IPS-20b (cell line): Measurements from ENCODE around the gene DHCR7.
"Not testable (repeated sequence)": the region's sequence is repeated elsewhere in the genome, so short reads cannot be mapped to it uniquely, and the experiment has no call there.

Experiments
- H3K27ac ChIP-seq: one replicate; pipeline ENCODE4 v1.5.1; 2013; ENCODE audit warnings: low read length
- H3K27me3 ChIP-seq: 2 replicates; pipeline ENCODE4 v1.6.1; 2013; ENCODE audit warnings: mild to moderate bottlenecking, low read length, inconsistent platforms; ENCODE audit not compliant: insufficient read depth
- H3K36me3 ChIP-seq: 2 replicates; pipeline ENCODE4 v1.6.1; 2013; ENCODE audit warnings: low read depth, mild to moderate bottlenecking, inconsistent platforms, low read length, moderate library complexity; ENCODE audit not compliant: insufficient read depth
- H3K4me1 ChIP-seq: 2 replicates; pipeline ENCODE4 v1.6.1; 2013; ENCODE audit warnings: mild to moderate bottlenecking, control low read depth, inconsistent platforms, low read length, moderate library complexity; ENCODE audit not compliant: insufficient read depth
- H3K4me3 ChIP-seq: 2 replicates; pipeline ENCODE4 v1.5.1; 2013; ENCODE audit warnings: mild to moderate bottlenecking, low read length, inconsistent platforms
- H3K9ac ChIP-seq: 2 replicates; pipeline ENCODE4 v1.6.1; 2013; ENCODE audit warnings: low read depth, mild to moderate bottlenecking, inconsistent platforms, low read length, moderate library complexity
- H3K9me3 ChIP-seq: 2 replicates; pipeline ENCODE4 v1.6.1; 2013; ENCODE audit warnings: mild to moderate bottlenecking, low read depth, low read length, inconsistent platforms; ENCODE audit not compliant: insufficient read depth

Gene DHCR7

DNA sequence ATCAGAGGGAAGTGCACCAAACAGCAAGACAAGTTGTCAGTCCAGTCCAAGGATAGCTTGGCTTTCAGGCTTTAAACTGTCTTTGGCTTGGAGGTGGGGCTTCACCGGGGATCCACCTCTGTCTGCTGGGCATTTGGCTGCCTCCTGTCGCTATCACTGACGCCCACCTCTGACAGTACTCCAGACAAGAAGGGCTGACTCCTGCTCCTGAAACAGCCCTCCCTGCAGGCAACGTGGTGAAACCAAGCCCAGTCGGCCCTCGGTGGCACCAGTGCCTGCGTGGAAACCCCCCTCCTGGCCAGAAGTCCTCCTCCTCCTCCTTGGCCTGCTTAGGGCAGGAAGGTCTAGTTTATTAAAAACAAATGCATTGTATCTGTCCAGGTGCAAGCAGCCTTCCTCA lies 16.9 kb downstream of the DHCR7 start:
- H3K27me3 ChIP-seq: no peaks in the 10 kb centered on the region
- no peaks in the 10 kb centered on the region for H3K4me1 ChIP-seq
- no peaks in the 10 kb centered on the region for H3K9me3 ChIP-seq
- H3K4me3 ChIP-seq: no peak overlapping the region
- no peak overlapping the region for H3K9ac ChIP-seq
- peaks cover 25% of the 10 kb centered on the region for H3K36me3 ChIP-seq
- no peak overlapping the region for H3K27ac ChIP-seq

DNA sequence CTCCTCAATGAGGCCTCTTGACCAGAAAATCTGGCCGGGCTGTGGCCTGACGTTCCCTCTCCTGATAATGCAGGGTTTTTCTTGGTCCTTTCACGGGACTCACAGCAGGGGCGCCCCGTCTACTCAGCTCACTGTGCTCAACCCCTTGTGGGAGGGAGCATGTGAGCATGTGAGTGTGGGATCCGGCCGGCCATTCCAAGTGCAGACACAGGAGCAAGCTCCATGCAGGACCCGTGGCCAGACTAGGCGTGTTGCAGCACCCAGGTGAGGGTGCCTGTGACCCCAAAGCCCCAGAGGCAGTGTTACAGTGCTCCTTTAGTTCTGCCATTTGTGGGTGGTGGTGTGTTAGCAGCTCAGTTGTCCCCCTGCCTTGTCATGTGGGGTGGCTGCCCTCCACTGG lies 18.0 kb downstream of the DHCR7 start:
- Histone ChIP-seq H3K9ac (no peak overlapping the region), H3K27me3 (no peaks in the 10 kb centered on the region), H3K4me3 (no peak overlapping the region), H3K36me3 (peaks cover 14% of the 10 kb centered on the region; the same call in 1 of the 2 replicates), H3K9me3 (no peaks in the 10 kb centered on the region), H3K27ac (no peak overlapping the region), H3K4me1 (no peaks in the 10 kb centered on the region)

DNA sequence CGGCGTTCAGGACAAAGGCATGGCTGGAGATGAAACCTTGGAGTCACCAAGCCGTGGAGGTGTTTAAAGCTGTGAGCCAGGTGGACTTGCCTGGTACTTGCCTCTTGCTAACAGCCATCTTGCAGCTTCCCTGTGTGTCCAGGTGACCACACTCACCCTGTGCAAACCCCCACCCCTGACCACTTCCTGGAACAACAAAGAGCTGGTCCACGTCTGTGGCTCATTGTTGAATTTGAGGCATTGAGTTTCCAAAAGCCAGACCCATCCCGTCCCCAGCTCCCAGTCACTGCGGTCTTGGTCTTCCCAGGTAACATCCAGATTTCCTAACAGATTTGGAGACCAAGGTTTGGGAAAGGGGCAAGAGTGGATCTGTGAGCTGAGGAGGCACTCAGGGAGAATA lies 18.5 kb downstream of the DHCR7 start:
- Histone ChIP-seq H3K4me3 (no peak overlapping the region), H3K4me1 (no peaks in the 10 kb centered on the region), H3K9ac (no peak overlapping the region), H3K9me3 (no peaks in the 10 kb centered on the region), H3K27ac (no peak overlapping the region), H3K36me3 (peaks cover 9% of the 10 kb centered on the region; the same call in 1 of the 2 replicates), H3K27me3 (no peaks in the 10 kb centered on the region)

DNA sequence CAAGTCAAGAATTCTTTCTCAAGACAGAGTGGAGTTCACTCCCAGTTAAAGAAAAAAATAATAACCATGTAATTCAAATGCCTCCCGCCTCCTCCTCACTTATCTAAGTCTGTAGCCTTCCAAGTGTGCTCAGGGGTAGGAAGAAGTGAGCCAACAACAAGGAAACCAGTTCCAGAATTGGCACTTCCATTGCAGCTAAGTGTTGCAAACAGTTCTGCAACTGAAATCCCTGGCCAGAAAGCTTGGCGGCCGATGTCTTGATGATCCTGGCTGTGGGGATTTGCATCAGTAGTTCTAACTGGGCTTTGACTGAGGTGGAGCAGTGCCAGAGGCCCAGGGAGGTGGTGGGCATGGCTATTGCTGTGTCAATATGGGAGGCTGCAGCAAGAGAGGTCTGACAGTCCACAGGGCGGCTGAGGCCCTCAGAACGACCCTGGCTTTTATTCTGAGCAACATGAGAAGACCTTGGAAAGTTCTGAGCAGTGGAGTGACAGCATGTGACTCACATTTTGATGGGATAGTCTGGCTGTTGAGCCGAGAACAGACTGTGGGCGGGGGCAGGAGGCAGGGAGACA lies 19.2 kb downstream of the DHCR7 start:
- Histone ChIP-seq H3K4me3 (no peak overlapping the region), H3K4me1 (no peaks in the 10 kb centered on the region), H3K27ac (no peak overlapping the region), H3K36me3 (0 out of 2 replicates have a peak, but pooled peaks cover 2% of the 10 kb centered on the region), H3K27me3 (no peaks in the 10 kb centered on the region), H3K9me3 (no peaks in the 10 kb centered on the region), H3K9ac (no peak overlapping the region)

DNA sequence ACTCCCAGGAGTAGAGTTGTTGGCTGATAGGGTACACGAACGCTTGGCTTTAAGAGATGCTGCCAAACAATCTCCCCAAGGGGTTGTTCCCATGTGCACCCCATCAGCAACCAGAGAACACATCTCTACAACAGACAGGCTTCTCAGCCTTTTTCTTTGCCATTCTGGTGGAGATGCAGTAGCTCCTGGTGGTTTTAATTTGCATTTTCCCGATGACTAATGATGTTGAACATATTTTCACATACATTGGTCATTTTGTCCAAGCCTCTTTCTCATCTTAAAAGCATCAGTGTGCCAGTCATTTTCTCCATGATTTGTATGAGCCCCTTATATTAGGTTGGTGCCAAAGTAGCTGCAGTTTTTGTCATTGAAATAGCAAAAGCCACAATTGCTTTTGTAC lies 21.8 kb downstream of the DHCR7 start:
- Histone ChIP-seq H3K27ac (no peak overlapping the region), H3K4me3 (no peak overlapping the region), H3K27me3 (no peaks in the 10 kb centered on the region), H3K9me3 (no peaks in the 10 kb centered on the region), H3K4me1 (peaks cover 4% of the 10 kb centered on the region; the same call in 1 of the 2 replicates), H3K36me3 (no peaks in the 10 kb centered on the region), H3K9ac (no peak overlapping the region)

DNA sequence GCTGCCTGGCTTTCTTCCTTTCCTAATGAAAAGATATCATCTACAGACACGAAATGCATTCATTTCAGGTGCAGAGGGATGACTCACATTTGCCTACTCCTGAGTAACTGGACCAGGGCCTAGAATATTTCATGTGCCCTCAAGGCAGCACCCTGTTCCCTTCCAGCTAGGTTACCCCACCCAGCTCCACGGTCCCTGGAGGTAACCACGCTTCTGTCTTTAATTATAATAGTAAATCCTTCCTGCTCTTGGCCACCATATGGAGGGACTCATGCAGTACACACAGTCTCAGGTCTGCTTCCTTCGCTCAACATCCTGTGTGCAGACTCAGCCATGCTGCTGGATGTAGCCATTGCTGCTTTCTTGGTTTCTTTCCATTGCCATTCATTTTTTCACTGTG lies 22.3 kb downstream of the DHCR7 start:
- no peak overlapping the region for H3K9ac ChIP-seq
- no peak overlapping the region for H3K27ac ChIP-seq
- no peaks in the 10 kb centered on the region for H3K36me3 ChIP-seq
- peaks cover 4% of the 10 kb centered on the region; the same call in 1 of the 2 replicates for H3K4me1 ChIP-seq
- no peaks in the 10 kb centered on the region for H3K27me3 ChIP-seq
- H3K9me3 ChIP-seq: no peaks in the 10 kb centered on the region
- no peak overlapping the region for H3K4me3 ChIP-seq

DNA sequence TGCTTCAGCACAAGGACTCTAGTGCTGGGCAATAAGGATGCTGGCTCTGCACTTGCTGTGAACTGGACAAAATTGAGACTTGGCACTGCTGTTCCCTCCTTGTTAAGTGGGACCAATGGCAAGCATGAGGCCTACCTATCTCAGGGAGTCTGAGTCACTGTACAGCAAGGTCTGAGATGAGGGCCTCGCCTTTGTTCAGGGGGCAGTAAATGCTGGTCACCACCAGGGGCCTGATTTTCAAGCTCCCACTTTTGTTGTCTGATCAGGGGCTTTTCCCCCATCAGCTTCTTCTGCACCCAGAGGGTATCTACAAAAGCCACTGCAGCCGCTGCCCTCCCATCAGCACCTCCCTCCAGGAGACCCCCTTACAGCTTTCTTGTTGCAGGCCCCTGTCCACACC lies 22.8 kb downstream of the DHCR7 start:
- peaks cover 4% of the 10 kb centered on the region; the same call in 1 of the 2 replicates for H3K4me1 ChIP-seq
- no peaks in the 10 kb centered on the region for H3K36me3 ChIP-seq
- H3K9me3 ChIP-seq: no peaks in the 10 kb centered on the region
- H3K27me3 ChIP-seq: no peaks in the 10 kb centered on the region
- H3K4me3 ChIP-seq: no peak overlapping the region
- H3K27ac ChIP-seq: no peak overlapping the region
- H3K9ac ChIP-seq: no peak overlapping the region

DNA sequence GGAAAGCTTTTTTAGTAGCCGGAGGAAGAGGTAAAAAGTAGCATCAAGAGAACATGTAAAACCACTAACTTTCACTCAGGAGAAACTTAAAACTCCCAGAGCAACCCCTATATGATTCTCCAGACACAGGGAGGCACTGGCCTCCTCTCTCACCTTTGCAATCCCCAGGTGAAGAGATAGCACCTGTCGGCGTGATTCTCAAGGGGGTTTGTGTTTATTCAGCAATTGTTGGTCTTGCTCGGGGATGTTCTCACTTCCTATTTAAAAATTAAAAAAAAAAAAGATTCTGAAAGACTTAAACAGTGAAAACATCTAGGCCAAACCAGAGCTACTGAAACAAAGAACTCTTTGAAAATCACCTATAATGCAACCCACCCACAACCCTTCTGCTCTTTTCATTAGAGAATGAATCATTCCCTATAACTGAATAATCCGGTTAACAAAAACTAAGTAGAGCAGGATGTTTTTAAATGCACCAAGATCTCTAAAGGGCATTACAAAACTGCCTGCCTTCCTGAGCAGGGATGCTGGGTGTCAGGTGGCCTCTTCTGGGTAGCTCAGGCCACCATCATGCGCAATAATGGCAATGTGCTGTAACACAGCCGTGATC lies 24.9 kb downstream of the DHCR7 start:
- Histone ChIP-seq H3K4me3 (no peak overlapping the region), H3K9me3 (no peaks in the 10 kb centered on the region), H3K4me1 (peaks cover 4% of the 10 kb centered on the region; the same call in 1 of the 2 replicates), H3K27me3 (no peaks in the 10 kb centered on the region), H3K27ac (no peak overlapping the region), H3K9ac (no peak overlapping the region), H3K36me3 (no peaks in the 10 kb centered on the region)

DNA sequence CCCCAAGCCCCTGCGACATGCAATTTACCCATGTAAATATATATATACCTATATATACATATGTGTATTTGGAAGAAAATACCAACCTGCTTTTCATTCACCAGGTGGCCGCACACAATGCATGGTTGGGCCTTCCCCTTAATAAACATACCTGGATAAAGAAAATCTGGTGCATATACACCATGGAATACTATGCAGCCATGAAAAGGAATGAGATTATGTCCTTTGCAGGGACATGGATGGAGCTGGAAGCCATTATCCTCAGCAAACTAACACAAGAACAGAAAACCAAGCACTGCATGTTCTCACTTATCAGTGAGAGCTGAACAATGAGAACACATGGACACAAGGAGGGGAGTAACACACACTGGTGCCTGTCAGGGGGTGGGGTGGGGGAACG lies 25.9 kb downstream of the DHCR7 start:
- H3K36me3 ChIP-seq, H3K27me3 ChIP-seq, H3K9me3 ChIP-seq, H3K27ac ChIP-seq, H3K4me3 ChIP-seq, H3K4me1 ChIP-seq, H3K9ac ChIP-seq: not testable (repeated sequence)

DNA sequence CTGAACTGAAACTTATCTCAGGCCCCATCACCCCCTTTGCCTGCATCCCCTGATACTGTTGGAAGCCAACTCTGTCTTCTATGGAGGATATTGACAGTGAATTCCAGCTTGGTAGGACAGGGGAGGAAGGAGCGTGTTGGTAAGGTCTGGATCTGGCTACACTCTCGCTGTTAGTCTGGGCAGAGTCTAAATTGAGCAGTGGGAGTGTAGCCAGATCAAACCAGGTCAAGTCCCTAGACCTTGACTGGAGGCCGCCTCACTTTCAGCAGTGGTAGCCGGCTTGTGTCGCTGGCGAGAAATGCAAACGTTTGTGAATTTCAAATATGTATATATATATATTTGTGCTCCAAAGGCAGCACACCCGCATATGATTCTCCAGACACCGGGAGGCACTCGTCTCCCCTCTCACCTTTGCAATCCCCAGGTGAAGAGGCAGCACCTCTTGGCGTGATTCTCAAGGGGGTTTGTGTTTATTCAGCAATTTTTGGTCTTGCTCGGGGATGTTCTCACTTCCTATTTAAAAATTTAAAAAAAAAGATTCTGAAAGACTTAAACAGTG lies 26.7 kb downstream of the DHCR7 start:
- H3K36me3 ChIP-seq: no peaks in the 10 kb centered on the region
- no peak overlapping the region for H3K27ac ChIP-seq
- peaks cover 4% of the 10 kb centered on the region; the same call in 1 of the 2 replicates for H3K4me1 ChIP-seq

DNA sequence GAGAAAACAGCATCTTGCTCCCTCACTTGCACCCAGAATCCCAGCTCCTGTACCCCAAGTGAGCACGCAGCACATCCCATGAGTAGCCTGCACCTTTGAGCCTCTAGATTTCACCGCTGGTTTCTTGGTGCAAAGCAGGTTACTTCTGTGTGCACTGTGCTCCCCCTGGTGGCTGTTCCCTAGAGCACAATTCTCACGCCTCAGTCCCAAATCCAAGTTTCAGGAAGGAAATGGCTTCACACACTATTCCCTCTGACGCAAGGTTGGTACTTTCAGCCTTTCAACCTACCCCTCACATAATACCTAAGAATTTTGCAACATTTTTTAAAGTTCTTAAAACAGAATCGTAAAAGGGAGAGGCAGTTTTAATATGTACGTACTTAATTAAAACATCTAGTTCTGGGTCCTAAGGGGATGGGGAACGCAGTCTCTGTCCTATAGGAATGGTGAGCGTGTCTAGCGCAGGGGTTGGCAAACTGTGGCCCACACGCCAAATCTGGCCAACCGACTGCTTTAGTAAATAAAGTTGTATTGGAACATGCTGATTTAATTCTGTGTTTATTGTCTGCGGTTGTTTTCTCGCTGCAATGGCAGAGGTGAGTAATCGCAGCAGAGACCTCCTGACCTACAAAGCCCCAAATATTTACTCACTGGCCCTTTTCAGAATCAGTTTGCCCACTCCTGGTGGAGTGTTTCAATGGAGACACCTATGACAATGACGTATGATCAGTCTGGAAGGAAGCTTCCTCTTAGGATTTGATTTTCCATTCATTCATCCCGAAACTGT lies 27.5 kb downstream of the DHCR7 start:
- no peaks in the 10 kb centered on the region for H3K27me3 ChIP-seq
- peaks cover 4% of the 10 kb centered on the region; the same call in 1 of the 2 replicates for H3K4me1 ChIP-seq
- no peak overlapping the region for H3K27ac ChIP-seq
- H3K9me3 ChIP-seq: no peaks in the 10 kb centered on the region
- H3K36me3 ChIP-seq: no peaks in the 10 kb centered on the region
- no peak overlapping the region for H3K9ac ChIP-seq
- H3K4me3 ChIP-seq: no peak overlapping the region

More for the DNA sequence above, 26.7 kb downstream of the DHCR7 start:
- no peaks in the 10 kb centered on the region for H3K27me3 ChIP-seq
- H3K9ac ChIP-seq: no peak overlapping the region
- no peaks in the 10 kb centered on the region for H3K9me3 ChIP-seq
- H3K4me3 ChIP-seq: no peak overlapping the region
